ENCODE data around the gene TARS3.
A peak's percentile ranks its signal among the peaks of the same experiment; 100 is the strongest.

The TARS3 gene

GRCh38 chr15:101615414-101615985 lies 108.8 kb downstream of the TARS3 start:
- TF ChIP-seq CTCF (IDR thresholded peaks at IDR 0.05; ENCODE audit: poor library complexity, severe bottlenecking), result no peak
- no peak overlapping the region for H3K4me3 ChIP-seq (ENCODE audit: severe bottlenecking)

GRCh38 chr15:101614761-101615160 lies 109.5 kb downstream of the TARS3 start:
- Histone ChIP-seq H3K9me3 (ENCODE audit: severe bottlenecking) (no peaks in the 10 kb centered on the region), H3K4me3 (ENCODE audit: severe bottlenecking) (no peak overlapping the region), H3K36me3 (ENCODE audit: low read depth) (no peaks in the 10 kb centered on the region), H3K27me3 (ENCODE audit: insufficient read depth, poor library complexity, severe bottlenecking) (no peaks in the 10 kb centered on the region), H3K27ac (ENCODE audit: poor library complexity, severe bottlenecking) (no peak overlapping the region), H3K4me1 (ENCODE audit: insufficient read depth, poor library complexity, severe bottlenecking) (peaks cover 10% of the 10 kb centered on the region)
- no peak for ATAC-seq (ENCODE audit: low read depth)
- TF ChIP-seq CTCF (IDR thresholded peaks at IDR 0.05; ENCODE audit: poor library complexity, severe bottlenecking), result no peak
- DNase-seq (ENCODE audit: low spot score), result no peak

More at GRCh38 chr15:101615414-101615985, 108.8 kb downstream of the TARS3 start:
- no peaks in the 10 kb centered on the region for H3K36me3 ChIP-seq (ENCODE audit: low read depth)
- no peak overlapping the region for H3K27ac ChIP-seq (ENCODE audit: poor library complexity, severe bottlenecking)
- H3K27me3 ChIP-seq (ENCODE audit: insufficient read depth, poor library complexity, severe bottlenecking), result no peaks in the 10 kb centered on the region
- no peaks in the 10 kb centered on the region for H3K9me3 ChIP-seq (ENCODE audit: severe bottlenecking)
- DNase-seq (ENCODE audit: low spot score), result no peak
- peaks cover 10% of the 10 kb centered on the region for H3K4me1 ChIP-seq (ENCODE audit: insufficient read depth, poor library complexity, severe bottlenecking)
- no peak; the same call in 2 of the 3 replicates for ATAC-seq (ENCODE audit: low read depth)

GRCh38 chr15:101614001-101614585 lies 110.2 kb downstream of the TARS3 start:
- DNase-seq (ENCODE audit: low spot score) (no peak), ATAC-seq (ENCODE audit: low read depth) (no peak)
- Histone ChIP-seq H3K4me3 (ENCODE audit: severe bottlenecking) (no peak overlapping the region), H3K4me1 (ENCODE audit: insufficient read depth, poor library complexity, severe bottlenecking) (peaks cover 10% of the 10 kb centered on the region), H3K36me3 (ENCODE audit: low read depth) (no peaks in the 10 kb centered on the region), H3K27ac (ENCODE audit: poor library complexity, severe bottlenecking) (no peak overlapping the region), H3K9me3 (ENCODE audit: severe bottlenecking) (no peaks in the 10 kb centered on the region), H3K27me3 (ENCODE audit: insufficient read depth, poor library complexity, severe bottlenecking) (no peaks in the 10 kb centered on the region)
- no peak for TF ChIP-seq CTCF (IDR thresholded peaks at IDR 0.05; ENCODE audit: poor library complexity, severe bottlenecking)

- DNase-seq (ENCODE audit: low spot score) (no peak), ATAC-seq (ENCODE audit: low read depth) (peak; percentile 24; the same call in 2 of the 3 replicates)
These were observed 110.9 kb downstream of the TARS3 start for GRCh38 chr15:101613130-101614000.

More at GRCh38 chr15:101613130-101614000, 110.9 kb downstream of the TARS3 start:
- H3K4me1 ChIP-seq (ENCODE audit: insufficient read depth, poor library complexity, severe bottlenecking), result peaks cover 10% of the 10 kb centered on the region
- H3K27me3 ChIP-seq (ENCODE audit: insufficient read depth, poor library complexity, severe bottlenecking), result no peaks in the 10 kb centered on the region
- no peak overlapping the region for H3K27ac ChIP-seq (ENCODE audit: poor library complexity, severe bottlenecking)
- no peaks in the 10 kb centered on the region for H3K36me3 ChIP-seq (ENCODE audit: low read depth)
- TF ChIP-seq CTCF (IDR thresholded peaks at IDR 0.05; ENCODE audit: poor library complexity, severe bottlenecking), result no peak
- no peak overlapping the region for H3K4me3 ChIP-seq (ENCODE audit: severe bottlenecking)
- H3K9me3 ChIP-seq (ENCODE audit: severe bottlenecking), result no peaks in the 10 kb centered on the region

Measured in RWPE2 (cell line).